Retinal pigment epithelial cell (primary cell): ENCODE data around the gene TLR6.
"Not testable (repeated sequence)": the region's sequence is repeated elsewhere in the genome, so short reads cannot be mapped to it uniquely, and the experiment has no call there.

Source experiments
- DNase-seq: peaks from one replicate; pipeline ENCODE4 v3.0.0-alpha.2; 2010; ENCODE audit warnings: low read depth
- H3K4me3 ChIP-seq: 2 replicates; pipeline ENCODE4 v1.5.1; 2011; ENCODE audit warnings: mild to moderate bottlenecking, low read length, control low read depth, moderate library complexity
- TF ChIP-seq, protein P1 (sequence below): conservative IDR thresholded peaks from 2 replicates; pipeline ENCODE4 v1.5.1; 2011; ENCODE audit warnings: low read depth, low read length, control low read depth, inconsistent platforms

TLR6 gene

DNA sequence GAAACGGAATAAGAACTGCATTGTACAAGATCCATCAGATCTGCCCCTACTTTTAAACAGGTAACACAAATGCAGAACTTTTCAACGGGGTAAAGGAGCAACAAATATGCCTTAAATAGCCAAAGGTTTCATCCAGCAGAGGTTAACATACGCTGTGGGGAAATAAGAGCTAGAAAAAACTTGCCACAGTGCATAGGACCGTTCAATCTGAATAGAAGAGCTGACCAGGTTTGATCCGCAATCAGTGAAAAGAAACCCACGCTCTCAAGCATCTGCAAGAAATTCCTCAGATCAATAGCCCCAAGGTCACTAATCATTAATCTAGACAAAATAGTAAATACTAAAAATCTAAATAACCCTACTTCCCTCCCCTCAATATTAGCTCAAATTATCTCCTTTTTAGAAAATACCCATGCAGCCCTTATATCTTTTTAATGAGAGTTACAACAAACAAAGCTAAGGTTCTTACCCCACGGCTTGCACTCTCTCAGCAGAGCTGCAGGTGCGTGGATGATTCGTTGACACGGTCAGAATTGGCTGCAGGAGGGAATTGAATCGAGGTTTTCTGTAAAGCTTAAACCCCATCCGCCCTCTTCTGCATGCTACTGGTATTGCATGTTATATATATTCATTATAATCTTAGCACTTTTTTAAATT is 74.0 kb downstream of the TLR6 start, which contains the start of gene TLR10:
TLR10 (minus strand) TSS at position 539 of the 657 bp plus-strand sequence. CDS start 7,400 bp downstream, outside the sequence.
- H3K4me3 ChIP-seq = no peak within 1 kb of the TSS
- TF ChIP-seq, protein P1, sequence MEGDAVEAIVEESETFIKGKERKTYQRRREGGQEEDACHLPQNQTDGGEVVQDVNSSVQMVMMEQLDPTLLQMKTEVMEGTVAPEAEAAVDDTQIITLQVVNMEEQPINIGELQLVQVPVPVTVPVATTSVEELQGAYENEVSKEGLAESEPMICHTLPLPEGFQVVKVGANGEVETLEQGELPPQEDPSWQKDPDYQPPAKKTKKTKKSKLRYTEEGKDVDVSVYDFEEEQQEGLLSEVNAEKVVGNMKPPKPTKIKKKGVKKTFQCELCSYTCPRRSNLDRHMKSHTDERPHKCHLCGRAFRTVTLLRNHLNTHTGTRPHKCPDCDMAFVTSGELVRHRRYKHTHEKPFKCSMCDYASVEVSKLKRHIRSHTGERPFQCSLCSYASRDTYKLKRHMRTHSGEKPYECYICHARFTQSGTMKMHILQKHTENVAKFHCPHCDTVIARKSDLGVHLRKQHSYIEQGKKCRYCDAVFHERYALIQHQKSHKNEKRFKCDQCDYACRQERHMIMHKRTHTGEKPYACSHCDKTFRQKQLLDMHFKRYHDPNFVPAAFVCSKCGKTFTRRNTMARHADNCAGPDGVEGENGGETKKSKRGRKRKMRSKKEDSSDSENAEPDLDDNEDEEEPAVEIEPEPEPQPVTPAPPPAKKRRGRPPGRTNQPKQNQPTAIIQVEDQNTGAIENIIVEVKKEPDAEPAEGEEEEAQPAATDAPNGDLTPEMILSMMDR = peak; percentile 70
- DNase-seq = no peak

- H3K4me3 ChIP-seq = no peak overlapping the region
- DNase-seq = no peak
- TF ChIP-seq, protein P1 = no peak
Measured at GRCh38 chr4:38781854-38782261, 74.8 kb downstream of the TLR6 start.

DNA sequence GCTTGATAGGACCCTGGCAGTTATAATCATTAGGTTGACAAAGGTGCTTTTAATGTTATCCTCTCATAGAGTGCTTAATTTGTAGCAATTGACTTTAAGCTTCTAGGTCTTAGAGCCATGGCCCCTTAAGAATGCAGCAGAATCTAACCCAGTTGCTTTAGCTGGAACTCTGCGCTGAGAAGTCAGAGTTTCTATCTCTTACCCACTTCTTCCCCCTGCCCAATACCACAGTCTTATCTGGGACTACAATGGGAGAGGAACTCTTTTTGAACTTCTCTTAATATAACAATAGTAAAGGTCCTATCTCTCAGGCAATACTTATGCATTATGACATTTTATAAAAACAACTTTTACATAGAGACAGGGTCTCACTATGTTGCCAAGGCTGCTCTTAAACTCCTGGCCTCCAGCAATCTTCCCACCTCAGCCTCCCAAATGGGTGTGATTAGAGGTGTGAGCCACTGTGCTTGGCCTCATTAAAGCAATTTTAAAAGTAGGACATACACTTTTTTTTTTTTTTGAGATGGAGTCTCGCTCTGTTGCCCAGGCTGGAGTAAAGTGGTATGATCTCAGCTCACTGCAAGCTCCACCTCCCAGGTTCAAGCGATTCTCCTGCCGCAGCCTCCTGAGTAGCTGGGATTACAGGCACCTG is 75.7 kb downstream of the TLR6 start:
- DNase-seq = no peak
- H3K4me3 ChIP-seq = no peak overlapping the region
- TF ChIP-seq, protein P1 = no peak

DNA sequence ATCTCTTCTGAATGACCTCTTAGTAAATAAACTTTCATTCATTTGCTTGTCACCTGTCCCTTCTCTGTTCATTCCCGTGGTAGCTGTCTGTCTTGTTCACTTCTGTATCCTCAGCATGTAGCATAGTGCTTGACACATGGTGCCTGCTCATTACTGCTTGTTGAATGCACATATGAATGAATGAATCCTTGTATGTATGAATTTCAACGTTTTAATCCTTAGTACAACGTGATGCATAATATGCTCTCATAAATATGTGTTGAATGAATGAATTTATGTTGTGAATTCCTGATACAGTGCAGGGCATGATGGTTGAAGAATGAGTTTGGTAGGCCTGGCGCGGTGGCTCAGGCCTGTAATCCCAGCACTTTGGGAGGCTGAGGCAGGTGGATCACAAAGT is 76.8 kb downstream of the TLR6 start:
- no peak for DNase-seq
- H3K4me3 ChIP-seq = no peak overlapping the region

DNA sequence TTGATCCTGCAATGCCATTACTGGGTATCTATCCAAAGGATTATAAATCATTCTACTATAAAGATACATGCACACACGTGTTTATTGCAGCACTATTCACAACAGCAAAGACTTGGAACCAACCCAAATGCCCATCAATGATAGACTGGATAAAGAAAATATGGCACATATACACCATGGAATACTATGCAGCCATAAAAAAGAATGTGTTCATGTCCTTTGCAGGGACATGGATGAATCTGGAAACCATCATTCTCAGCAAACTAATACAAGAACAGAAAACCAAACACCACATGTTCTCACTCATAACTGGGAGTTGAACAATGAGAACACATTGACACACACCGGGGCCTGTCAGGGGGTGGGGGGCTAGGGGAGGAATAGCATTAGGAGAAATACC is 78.7 kb downstream of the TLR6 start:
- not testable (repeated sequence) for DNase-seq, H3K4me3 ChIP-seq

More for the DNA sequence above, 76.8 kb downstream of the TLR6 start:
- TF ChIP-seq, protein P1 = no peak

- no peak for DNase-seq
- H3K4me3 ChIP-seq = no peak overlapping the region
- TF ChIP-seq, protein P1 = no peak
Measured at GRCh38 chr4:38775326-38775725, 81.3 kb downstream of the TLR6 start.

GRCh38 chr4:38774181-38774955 is 82.2 kb downstream of the TLR6 start:
- no peak for DNase-seq
- H3K4me3 ChIP-seq = no peak overlapping the region
- TF ChIP-seq, protein P1 = no peak
